ENCODE measurements around the gene TRPV4.

DNA sequence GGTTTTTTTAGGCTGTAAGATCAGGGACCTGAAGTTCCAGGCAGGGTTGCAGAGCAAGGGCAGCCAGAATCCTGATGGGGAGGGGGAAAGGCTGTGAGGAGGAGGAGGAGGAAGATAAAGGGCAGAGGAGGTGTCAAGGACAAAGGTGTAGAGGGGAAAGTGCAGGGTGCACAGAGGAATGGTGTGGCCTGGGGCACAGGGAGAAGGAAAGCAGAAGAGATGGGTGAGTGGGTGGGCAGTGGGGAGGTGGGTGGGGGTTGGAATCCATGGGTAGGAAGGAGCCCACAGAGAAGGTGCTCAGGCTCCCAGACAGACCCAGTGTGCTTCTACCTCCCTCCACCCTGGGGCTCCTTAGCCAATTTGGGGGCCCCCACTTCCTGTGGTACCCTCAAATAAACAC lies 11.2 kb downstream of the TRPV4 start:
- TF ChIP-seq, protein P1, sequence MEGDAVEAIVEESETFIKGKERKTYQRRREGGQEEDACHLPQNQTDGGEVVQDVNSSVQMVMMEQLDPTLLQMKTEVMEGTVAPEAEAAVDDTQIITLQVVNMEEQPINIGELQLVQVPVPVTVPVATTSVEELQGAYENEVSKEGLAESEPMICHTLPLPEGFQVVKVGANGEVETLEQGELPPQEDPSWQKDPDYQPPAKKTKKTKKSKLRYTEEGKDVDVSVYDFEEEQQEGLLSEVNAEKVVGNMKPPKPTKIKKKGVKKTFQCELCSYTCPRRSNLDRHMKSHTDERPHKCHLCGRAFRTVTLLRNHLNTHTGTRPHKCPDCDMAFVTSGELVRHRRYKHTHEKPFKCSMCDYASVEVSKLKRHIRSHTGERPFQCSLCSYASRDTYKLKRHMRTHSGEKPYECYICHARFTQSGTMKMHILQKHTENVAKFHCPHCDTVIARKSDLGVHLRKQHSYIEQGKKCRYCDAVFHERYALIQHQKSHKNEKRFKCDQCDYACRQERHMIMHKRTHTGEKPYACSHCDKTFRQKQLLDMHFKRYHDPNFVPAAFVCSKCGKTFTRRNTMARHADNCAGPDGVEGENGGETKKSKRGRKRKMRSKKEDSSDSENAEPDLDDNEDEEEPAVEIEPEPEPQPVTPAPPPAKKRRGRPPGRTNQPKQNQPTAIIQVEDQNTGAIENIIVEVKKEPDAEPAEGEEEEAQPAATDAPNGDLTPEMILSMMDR (tag by site-specific recombination; IDR thresholded peaks at IDR 0.05), result no peak
- TF ChIP-seq, protein P2, sequence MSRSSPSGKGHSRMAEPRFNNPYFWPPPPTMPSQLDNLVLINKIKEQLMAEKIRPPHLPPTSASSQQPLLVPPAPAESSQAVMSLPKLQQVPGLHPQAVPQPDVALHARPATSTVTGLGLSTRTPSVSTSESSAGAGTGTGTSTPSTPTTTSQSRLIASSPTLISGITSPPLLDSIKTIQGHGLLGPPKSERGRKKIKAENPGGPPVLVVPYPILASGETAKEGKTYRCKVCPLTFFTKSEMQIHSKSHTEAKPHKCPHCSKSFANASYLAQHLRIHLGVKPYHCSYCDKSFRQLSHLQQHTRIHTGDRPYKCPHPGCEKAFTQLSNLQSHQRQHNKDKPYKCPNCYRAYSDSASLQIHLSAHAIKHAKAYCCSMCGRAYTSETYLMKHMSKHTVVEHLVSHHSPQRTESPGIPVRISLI (tag by site-specific recombination; IDR thresholded peaks at IDR 0.05), result no peak
- no peak for TF ChIP-seq ZIC2 (tag by site-specific recombination; IDR thresholded peaks at IDR 0.05)
- TF ChIP-seq SALL2 (tag by site-specific recombination; IDR thresholded peaks at IDR 0.05; ENCODE audit: borderline replicate concordance), result no peak
- no peak for TF ChIP-seq ZNF24 (tag by site-specific recombination; IDR thresholded peaks at IDR 0.05)
- TF ChIP-seq, protein P3, sequence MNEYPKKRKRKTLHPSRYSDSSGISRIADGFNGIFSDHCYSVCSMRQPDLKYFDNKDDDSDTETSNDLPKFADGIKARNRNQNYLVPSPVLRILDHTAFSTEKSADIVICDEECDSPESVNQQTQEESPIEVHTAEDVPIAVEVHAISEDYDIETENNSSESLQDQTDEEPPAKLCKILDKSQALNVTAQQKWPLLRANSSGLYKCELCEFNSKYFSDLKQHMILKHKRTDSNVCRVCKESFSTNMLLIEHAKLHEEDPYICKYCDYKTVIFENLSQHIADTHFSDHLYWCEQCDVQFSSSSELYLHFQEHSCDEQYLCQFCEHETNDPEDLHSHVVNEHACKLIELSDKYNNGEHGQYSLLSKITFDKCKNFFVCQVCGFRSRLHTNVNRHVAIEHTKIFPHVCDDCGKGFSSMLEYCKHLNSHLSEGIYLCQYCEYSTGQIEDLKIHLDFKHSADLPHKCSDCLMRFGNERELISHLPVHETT (tag by site-specific recombination; IDR thresholded peaks at IDR 0.05), result no peak
- TF ChIP-seq ZNF274 (IDR thresholded peaks at IDR 0.05; ENCODE audit: low read length), result no peak
- TF ChIP-seq ZNF274 (tag by site-specific recombination; IDR thresholded peaks at IDR 0.05; ENCODE audit: borderline replicate concordance), result no peak
- TF ChIP-seq MYNN (tag by site-specific recombination; IDR thresholded peaks at IDR 0.05; ENCODE audit: borderline replicate concordance), result no peak
- no peak for TF ChIP-seq ZNF404 (tag by site-specific recombination; IDR thresholded peaks at IDR 0.05)
- TF ChIP-seq ZNF18 (tag by site-specific recombination; IDR thresholded peaks at IDR 0.05), result no peak
- no peak for TF ChIP-seq KLF8 (tag by site-specific recombination; IDR thresholded peaks at IDR 0.05)
- TF ChIP-seq ZSCAN23 (tag by site-specific recombination; IDR thresholded peaks at IDR 0.05), result no peak
- TF ChIP-seq ZNF175 (tag by site-specific recombination; IDR thresholded peaks at IDR 0.05), result no peak
- TF ChIP-seq ZBTB8A (tag by site-specific recombination; IDR thresholded peaks at IDR 0.05), result no peak
